Activated naive CD4-positive, alpha-beta T cell treated with anti-CD3 and anti-CD28 coated beads, Interleukin-2, amount 50 U/mL, for 16 hours (primary cell): ENCODE measurements around the gene P2RY14.

ENCODE experiments used
- DNase-seq: peaks from one replicate; pipeline ENCODE4 v3.0.0-alpha.2; 2020

Gene P2RY14

GRCh38 chr3:151278230-151278629 is at the start of gene P2RY14:
Gene P2RY14, minus strand, starts transcription at chr3:151278542. Its CDS starts 64,226 bp downstream, at chr3:151214316.
- DNase-seq: no peak

GRCh38 chr3:151327571-151328198 is 49.3 kb upstream of the P2RY14 start:
- DNase-seq: no peak

GRCh38 chr3:151322511-151322910 is 44.2 kb upstream of the P2RY14 start:
- no peak for DNase-seq

GRCh38 chr3:151321526-151321925 is 43.2 kb upstream of the P2RY14 start:
- no peak for DNase-seq

GRCh38 chr3:151320131-151320530 is 41.8 kb upstream of the P2RY14 start:
- no peak for DNase-seq

GRCh38 chr3:151319628-151320027 is 41.3 kb upstream of the P2RY14 start:
- DNase-seq: no peak

- DNase-seq: no peak
Measured at GRCh38 chr3:151318991-151319390, 40.6 kb upstream of the P2RY14 start.

GRCh38 chr3:151318313-151318712 is 40.0 kb upstream of the P2RY14 start:
- DNase-seq: no peak

- no peak for DNase-seq
Measured at GRCh38 chr3:151316267-151316991, 38.1 kb upstream of the P2RY14 start, which contains the start of gene GPR87. Gene GPR87, minus strand, starts transcription at chr3:151316820. Its CDS starts 16,720 bp downstream, at chr3:151300100.

GRCh38 chr3:151315846-151316245 is 37.5 kb upstream of the P2RY14 start:
- DNase-seq: no peak

GRCh38 chr3:151315136-151315535 is 36.8 kb upstream of the P2RY14 start:
- no peak for DNase-seq

GRCh38 chr3:151314593-151314992 is 36.3 kb upstream of the P2RY14 start:
- no peak for DNase-seq

GRCh38 chr3:151314137-151314536 is 35.8 kb upstream of the P2RY14 start:
- DNase-seq: no peak

GRCh38 chr3:151312972-151313371 is 34.6 kb upstream of the P2RY14 start:
- DNase-seq: no peak

- no peak for DNase-seq
Measured at GRCh38 chr3:151309566-151309965, 31.2 kb upstream of the P2RY14 start.

GRCh38 chr3:151307583-151308488 is 29.5 kb upstream of the P2RY14 start:
- no peak for DNase-seq

- DNase-seq: no peak
Measured at GRCh38 chr3:151307131-151307530, 28.8 kb upstream of the P2RY14 start.

- DNase-seq: no peak
Measured at GRCh38 chr3:151306168-151306810, 27.9 kb upstream of the P2RY14 start.

- no peak for DNase-seq
Measured at GRCh38 chr3:151305775-151306151, 27.4 kb upstream of the P2RY14 start.

GRCh38 chr3:151305060-151305774 is 26.9 kb upstream of the P2RY14 start:
- peak; percentile 14 for DNase-seq

- DNase-seq: no peak
Measured at GRCh38 chr3:151303751-151304150, 25.4 kb upstream of the P2RY14 start.

GRCh38 chr3:151301787-151302186 is 23.4 kb upstream of the P2RY14 start:
- DNase-seq: no peak
